Activated T-cell treated with anti-CD3 and anti-CD28 coated beads, Interleukin-2, amount 50 U/mL, for 1 hour (primary cell): ENCODE measurements around the gene ZNF175.

Experiments
- DNase-seq: peaks from one replicate; pipeline ENCODE4 v3.0.0-alpha.2; 2020

Gene ZNF175

GRCh38 chr19:51637362-51637978 is 66.4 kb downstream of the ZNF175 start:
- DNase-seq = no peak

GRCh38 chr19:51639916-51640315 is 68.8 kb downstream of the ZNF175 start:
- DNase-seq = no peak

GRCh38 chr19:51640386-51640785 is 69.3 kb downstream of the ZNF175 start:
- DNase-seq = no peak

GRCh38 chr19:51641648-51642047 is 70.6 kb downstream of the ZNF175 start:
- DNase-seq = no peak
